GM21737 (cell line): ENCODE results near the gene AHRR.
A peak's percentile ranks its signal among the peaks of the same experiment; 100 is the strongest.

Experiments
- ATAC-seq: cut with Tn5 transposase; IDR thresholded peaks from one replicate; pipeline ENCODE4 v1.9.1; 2021; ENCODE audit warnings: mild to moderate bottlenecking, moderate library complexity; ENCODE audit not compliant: unreplicated experiment

Gene AHRR

GRCh38 chr5:318931-319601, 2.4 kb upstream of the AHRR start:
- no peak for ATAC-seq

- ATAC-seq = no peak
These were observed 837 bp upstream of the AHRR start for GRCh38 chr5:320524-321229.

DNA sequence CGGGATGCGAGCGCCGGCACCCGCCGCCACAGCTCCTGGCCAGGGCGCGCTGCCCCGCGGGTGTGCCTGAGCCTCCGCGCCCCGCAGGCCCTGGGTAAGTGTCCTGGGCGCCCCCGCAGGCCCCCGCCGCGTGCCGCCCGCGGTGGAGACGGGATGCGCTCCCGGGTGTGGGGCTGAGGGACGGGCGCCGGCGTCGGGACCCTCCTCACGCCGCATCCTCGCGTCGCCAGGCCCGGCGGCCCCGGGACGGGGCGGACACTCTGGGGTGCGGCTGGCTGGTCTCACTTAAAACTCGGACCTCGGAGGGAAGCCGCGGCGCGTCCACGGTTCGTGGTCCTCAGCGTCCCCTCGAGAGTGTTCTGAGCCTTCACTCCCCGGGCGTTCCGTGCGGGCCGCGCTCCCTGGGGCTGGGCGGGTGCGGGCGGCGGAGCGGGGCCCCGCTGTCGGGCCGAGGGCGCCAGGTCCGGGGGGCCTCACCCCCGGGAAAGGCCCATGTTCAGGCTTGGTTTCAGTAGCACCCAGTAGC, 275 bp downstream of the AHRR start:
- ATAC-seq = peak; percentile 1

GRCh38 chr5:322281-322941, 897 bp downstream of the AHRR start:
- ATAC-seq = no peak

- no peak for ATAC-seq
These were observed 1.7 kb downstream of the AHRR start for GRCh38 chr5:322942-323879.

- no peak for ATAC-seq
These were observed 3.5 kb downstream of the AHRR start for GRCh38 chr5:324736-325612.

DNA sequence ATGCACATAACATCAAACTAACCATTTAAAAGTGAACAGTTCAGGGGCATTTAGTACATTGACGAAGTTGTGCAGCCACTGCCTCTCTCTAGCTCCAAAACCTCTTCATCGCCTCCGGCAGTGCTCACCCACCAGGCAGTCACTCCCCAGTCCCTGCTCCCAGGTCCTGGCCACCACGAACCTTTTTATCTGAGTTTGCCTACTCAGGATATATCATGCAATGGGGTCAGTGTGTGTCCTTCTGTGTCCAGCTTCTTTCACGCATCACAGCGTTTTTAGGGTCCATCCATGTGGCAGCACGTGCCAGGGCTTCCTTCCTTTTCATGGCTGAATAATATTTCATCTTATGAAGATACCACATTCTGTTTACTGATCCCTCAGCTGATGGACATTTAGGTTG, 4.6 kb downstream of the AHRR start:
- no peak for ATAC-seq

GRCh38 chr5:329121-329735, 7.7 kb downstream of the AHRR start:
- ATAC-seq = no peak

DNA sequence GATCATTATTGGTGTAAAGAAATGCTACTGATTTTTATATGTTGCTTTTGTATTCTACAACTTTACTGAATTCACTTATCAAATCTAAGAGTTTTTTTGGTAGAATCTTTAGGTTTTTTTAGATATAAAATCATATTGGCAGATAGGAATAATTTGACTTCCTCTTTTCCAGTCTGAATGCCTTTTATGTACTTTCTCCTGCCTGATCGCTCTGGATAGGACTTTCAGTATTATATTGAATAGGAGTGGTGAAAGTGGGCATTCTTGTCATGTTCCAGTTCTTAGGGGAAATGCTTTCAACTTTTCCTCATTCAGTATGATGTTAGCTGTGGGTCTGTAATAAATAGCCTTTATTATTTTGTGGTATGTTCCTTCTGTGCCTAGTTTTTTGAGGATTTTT, 8.3 kb downstream of the AHRR start:
- no peak for ATAC-seq

- ATAC-seq = no peak
These were observed 11.3 kb downstream of the AHRR start for GRCh38 chr5:332843-333242.

- ATAC-seq = no peak
These were observed 12.4 kb downstream of the AHRR start for GRCh38 chr5:333945-334344.

DNA sequence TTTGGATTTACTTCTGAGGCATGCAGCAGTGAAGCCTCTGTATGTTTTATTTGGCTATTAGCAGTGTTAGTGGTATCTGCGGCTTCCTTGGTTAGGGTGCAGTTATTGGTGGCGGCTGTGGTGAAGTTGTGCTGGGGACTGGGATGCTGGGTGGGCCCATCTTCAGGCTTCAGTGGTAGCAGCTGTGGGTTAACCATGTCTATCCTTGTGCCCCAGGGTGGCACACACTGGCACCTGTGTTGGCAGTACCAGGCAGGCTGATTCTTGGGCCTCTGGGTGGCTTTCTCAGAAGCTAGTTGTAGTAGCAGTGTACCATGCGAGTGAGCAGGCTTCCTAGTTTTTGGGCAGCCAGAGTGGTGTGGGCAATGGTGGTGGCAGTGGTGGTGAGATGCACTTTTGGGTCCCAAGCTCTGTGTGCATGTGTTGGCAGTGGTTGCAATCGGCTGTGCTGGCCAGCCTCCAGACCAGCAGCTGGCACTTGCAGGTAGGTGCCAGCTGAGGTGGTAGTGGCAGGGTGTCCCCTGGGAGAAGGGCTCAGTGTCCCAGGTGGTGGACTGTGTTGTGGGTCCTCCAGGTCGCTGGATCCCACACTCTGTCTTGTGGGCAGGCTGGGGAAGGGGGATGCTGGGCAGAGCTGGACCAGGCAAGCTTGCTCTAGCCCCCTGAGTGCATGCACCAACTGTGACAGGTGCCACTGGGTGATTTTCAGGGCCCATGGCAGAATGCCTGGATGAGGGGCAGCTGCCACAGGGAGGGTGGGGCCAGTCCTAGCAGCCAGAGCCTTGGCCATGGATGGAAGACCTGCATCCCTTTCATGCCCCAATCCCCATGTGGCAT, 13.6 kb downstream of the AHRR start:
- ATAC-seq = no peak

GRCh38 chr5:335740-336038, 14.2 kb downstream of the AHRR start:
- ATAC-seq = no peak

DNA sequence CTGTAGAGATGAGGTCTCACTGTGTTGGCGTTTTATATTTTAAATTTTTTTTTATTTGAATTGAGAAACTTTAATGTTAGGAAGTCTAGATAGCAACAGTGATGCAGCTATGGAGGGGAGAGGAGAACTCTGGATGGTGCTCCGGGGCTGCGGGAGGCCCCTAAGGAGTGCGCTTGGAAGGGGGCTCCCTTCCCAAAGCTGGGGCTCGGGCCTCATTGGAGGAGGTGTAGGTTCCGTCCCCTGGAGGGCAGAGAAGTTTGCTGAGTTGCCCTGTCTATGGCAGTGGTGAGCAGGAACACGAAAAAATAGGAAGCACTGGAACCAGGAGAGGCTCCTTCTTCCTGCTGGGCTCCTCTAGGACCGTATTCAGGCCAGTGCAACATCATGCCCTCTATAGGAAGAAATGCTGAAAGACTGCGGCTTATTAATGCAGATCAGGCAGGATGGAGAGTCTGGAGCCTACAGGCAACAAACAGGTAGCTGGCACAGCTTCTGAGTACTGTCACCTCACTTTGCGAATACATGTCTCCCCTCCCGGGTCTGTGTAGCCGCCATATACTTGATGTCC, 16.1 kb downstream of the AHRR start:
- ATAC-seq = no peak

GRCh38 chr5:342501-343460, 21.3 kb downstream of the AHRR start:
- no peak for ATAC-seq

DNA sequence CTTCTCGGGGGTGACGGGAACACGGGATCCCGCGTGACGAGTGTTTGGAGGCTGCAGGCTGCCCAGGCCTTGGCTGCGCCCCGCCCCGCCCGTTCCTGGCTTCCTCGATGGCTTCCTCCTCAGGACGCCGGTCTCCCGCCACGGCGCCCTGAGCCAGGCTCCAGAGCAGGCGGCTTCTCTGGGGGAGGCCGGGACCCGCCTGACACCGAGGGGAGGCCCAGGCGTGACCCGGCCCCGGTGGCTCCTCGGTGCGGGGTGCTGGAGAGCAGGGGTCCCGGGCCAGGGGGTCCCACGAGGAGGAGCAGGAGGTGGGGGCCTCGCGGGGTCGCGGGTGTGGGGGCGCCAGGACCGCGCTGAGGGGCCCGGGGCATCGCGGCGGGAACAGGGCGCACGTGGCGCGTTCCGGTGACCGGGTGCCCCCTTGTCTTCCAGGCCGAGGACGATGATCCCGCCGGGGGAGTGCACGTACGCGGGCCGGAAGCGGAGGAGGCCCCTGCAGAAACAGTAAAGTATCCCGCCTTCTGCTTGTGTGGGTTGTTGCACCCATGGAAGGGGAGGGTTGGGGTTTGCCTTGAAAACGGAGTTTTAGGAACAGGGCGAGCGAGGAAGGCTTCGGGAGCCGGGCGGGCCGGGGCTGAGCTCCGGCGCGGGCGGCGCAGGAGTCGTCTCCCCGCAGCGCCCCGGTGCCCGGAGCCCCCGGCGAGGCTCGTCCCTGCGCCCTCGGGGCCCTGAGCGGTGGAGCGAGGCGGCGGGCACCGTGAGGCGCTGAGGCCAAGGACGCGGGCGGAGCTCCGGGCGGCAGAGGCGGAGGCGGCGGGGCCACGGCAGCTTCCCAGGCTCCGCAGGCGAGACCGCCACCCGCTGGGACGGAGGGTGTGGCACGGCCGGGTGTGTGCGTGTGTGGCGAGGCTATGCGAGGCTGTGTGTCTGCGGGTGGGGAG, 22.2 kb downstream of the AHRR start:
- peak; percentile 53 for ATAC-seq
